GM21619 (cell line): ENCODE results near the gene TMEM97.

Experiments
- ATAC-seq: cut with Tn5 transposase; IDR thresholded peaks from one replicate; pipeline ENCODE4 v1.9.1; 2021; ENCODE audit not compliant: unreplicated experiment

TMEM97 gene

DNA sequence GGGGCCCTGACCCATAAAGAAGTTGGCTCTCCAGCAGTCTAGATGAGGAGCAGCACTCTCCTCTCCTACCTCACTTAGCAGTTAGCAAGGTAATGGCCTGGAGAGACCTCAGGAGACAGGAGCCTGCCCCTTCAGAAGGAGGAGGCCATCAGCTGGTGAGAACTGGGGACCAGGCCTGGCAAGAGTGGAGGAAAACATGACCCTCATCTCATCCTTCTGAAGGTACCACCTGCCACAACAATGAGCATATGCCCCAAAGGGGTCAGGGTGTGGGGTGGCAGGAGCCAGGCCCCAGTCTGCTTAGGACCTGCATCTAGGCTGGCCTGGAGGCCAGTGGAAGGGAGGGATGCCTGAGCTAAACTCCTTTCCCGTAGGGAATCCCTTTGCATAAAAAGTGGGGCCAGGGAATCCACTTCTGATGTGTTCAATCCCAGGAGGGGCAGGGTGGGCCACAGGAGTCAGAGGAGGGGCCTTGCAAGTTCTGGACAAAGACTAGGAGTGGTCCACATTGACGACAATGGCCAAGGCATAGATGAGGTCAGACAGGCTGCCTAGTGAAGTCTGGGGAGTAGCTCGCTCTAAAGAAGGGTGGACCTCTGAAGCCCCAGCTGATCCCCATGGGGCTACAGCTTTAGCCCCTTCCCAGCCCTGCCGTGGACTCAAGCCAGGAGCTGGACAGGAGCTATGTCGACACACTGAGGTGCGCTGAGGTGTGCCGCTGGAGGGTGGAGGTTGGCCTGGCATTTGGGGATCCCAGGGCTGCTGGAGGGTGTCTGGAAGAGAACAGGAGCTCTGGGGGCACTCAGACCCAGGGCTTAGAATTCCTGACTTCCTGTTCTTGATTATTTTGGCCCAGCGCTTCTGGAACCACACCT is 45.0 kb downstream of the TMEM97 start:
- no peak for ATAC-seq

DNA sequence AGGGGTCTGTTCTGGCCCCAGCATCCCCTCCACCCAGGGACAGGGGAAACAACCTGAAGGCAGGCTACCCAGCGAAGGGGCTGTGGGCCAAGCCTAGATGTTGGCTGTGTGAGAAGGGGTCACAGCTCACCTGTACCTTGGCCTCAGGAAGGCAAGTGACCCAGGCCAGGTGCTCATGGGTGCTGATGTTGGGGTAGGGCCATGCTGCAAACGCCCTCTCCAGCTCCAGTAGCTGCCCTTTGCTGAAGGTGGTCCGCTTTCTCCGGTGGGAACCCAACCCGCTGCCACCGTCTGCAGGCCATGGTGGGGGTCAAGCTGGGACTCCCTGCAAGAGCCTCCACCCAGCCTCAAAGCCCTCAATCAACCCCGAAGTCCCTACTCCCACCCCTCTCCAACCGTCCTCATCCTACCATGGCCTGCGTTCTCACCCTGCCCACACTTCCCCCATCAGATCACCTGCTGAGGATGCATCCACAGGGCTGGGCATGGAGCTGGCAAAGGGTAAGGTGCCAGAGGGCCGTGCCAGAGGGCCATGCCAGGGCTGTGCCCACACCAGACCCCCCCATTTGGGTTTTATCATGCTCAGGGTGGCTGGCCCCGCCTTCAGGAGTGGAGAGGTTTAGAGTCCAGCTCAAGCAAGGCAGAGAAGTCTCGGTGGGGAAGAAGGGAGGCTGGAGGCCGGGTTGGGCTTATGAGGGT is 45.8 kb downstream of the TMEM97 start, which contains the start of gene SEBOX:
Gene SEBOX (minus strand): TSS at position 535 of the 699 bp plus-strand sequence. CDS start 48 bp downstream, at position 487.
- no peak for ATAC-seq

DNA sequence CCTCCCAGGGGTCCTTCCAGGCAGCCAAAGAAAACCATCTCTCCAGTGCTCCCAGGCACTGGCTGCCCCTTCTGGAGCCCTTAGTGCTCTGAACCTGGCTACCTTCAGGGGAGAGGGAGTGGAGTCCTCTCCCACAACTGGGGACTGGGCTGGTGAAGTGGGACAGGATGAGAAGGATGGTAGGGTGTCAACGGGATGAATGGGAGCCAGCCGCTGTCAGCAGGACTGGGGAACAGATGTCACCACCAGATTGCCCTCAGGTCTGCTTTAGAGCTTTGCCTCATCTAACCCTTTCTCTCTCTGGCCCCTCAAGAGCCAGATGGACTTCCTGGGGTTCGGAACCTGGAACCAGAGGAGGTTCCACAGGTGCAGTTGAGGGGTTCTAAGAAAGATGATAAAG is 46.5 kb downstream of the TMEM97 start:
- no peak for ATAC-seq

DNA sequence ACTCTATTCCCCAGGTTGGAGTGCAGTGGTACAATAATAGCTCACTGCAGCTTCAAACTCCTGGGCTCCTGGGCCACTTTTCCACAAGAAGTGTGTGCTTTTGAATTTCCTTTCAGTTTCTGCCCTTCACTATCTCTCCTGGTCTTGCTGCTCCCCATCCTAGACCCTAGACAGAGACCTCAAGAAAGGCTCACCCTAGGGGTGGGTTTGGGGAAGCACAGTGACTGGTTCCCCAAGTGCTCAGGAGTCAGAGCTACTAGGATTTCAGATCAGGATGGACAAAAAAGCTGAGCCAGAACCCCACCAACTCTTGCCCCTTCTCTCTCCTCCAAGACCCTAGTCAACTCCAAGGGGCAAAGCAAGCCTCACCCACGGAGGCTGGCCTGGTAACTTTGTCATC is 47.6 kb downstream of the TMEM97 start:
- ATAC-seq, result no peak

DNA sequence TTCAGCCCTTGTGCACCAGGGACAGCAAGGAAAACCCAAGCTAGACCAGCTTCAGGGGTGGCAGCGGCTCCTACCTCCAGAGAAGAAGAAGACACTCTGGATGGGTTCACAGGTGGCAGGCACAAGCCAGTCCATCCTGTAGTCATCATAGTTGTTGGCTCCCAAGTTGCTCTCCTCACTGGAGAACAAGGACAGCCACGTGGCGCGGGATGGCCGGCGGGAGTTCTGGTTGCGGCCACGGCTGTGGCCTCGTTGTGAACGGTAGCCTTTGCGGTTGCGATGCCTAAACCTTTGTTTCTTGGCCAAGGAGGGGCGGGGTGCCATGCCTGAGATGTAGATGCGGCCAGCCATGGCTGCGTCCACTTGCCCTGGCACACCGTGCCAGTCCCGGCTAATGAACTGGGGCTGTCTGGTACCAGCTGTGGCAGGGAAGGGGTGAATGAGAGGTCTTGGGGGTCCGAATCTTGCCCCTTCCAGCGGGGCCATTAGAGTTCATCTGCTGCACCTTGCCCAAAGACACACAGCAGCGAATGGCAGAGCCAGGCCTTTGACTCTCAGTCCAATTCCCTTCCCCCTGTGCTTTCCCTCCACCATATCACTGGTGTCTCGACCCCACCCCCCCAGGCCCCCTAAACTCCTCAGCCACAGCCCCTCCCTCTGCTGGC is 48.8 kb downstream of the TMEM97 start:
- ATAC-seq, result no peak

DNA sequence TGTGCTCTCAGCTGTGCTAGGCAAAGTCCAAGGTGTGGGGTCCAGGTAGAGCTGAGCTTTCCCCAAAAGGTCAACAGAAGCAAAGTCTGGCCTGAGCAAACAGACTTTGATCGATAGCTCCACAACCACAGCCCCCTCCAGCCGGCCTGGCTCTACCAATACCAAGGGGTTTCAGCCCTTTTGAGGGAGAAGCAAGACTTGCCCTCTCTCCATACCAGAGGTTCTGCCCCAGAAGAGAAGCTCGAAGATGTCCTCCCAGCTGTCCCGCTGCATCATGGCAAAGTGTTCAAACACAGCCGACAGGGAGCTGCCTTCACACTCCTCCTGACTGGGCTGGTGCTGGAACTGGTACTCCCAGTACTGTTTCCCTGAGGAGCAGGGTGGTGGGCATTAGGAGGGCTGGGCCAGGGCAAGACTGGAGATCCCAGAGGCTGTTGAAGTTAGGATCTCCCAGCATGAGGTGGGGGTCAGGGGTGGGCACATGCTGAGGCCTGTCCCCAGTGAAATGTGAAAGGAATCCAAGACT is 49.4 kb downstream of the TMEM97 start:
- ATAC-seq, result no peak

DNA sequence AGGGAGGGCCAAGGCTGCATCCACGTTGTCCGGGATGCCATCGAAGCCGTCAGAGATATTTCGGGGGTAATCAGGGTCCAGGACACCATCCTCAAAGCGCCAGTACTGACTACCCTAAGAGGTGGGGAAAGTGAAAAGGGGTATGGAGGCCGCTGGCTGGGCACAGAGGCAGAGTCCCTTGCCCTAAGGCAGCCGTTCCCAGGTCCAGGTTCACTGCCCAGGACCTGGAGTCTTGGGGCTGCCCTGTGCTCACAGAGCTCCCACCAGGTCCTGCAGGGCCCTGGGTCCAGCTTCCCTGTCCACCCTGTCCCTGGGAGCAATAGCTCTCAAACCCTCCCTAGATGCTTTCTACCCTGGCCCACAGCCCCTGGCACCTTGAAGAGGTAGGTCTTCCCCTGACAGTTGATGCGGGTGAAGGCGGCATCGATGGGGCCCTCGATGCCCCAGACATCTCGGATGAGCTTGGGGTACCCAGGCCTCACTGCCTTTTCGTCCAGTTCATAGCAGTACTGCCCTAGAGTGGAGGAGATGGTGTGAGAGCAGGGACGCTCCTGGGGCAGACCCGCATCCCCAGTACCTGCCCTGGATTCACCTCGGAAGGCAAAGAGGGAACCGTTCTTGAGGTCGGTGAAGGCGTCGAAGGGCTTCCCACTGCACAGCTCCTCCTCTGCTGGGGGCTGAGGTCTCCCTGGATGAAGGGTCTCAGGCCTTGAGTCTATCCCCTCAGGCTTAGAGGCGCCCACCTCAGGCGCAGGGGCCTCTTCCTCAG is 50.1 kb downstream of the TMEM97 start:
- ATAC-seq, result no peak

DNA sequence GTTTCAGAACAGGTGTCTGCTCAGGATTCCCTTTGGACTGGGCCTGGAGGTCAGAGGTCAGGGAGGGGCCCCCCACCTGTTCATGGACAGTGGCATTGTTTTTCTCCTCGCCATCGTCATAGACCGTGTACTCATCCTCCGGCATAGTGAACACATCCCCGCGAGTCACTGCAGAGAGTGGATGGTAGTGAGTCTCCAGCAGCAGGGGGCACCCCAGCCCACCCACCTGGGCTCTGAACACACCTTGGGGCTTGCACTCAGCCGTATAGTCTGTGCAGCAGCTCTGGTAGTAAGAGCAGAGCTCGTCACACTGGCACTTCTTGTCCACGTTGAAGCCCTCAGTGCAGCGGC is 50.7 kb downstream of the TMEM97 start:
- ATAC-seq, result no peak

DNA sequence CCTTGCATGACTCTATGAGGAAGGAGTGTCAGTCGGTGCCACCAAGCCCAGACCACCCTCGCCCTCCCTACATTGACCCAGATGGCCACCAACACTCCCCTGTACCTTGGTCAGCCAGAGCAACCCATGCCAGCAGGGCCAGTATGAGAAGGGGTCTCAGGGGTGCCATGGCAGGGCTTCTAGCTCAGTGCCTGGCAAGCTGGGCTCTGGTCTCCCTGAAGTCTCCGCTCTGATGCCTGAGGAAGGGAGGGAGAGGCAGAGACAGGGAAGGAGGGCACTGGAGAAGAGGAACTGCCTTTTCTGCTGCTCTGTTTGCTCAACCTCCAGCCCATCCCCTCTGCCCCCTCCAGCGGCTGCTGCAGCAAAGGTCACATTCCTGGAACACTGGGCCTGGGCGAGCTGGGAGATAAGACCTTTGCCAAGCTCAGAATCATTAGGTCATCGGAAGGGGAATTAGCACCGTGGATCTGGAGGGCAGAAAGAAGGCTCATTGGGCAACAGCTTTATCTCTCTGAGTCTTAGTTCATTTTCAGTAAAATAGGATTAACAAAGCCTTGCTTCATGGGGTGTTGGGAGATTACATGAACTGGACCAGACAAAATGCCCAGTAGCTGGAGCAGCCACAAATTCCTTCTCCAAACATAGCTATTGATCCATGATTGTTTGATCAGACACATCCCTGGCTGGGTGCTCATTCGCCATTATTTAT is 51.2 kb downstream of the TMEM97 start, which contains the start of gene VTN:
Gene VTN (minus strand): TSS at position 273 of the 709 bp plus-strand sequence. CDS start 104 bp downstream, at position 169.
- ATAC-seq, result no peak

DNA sequence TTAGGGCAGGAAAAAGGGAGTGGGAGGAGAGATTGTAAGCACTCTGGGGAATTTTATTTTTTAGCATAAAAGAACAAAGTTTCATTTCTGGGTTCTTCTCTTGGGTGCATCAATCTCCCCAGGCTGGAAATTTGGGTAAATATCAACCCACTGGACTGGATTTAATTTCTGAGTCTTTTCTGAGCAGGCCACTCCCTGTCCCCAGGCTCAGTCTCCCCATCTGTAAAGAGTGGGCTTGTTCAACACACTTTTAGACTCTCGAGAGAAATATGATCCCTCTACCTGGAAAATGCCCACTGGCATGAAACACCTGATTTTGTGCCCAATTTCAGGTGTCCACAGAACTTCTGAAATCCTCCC is 51.7 kb downstream of the TMEM97 start:
- ATAC-seq, result no peak

DNA sequence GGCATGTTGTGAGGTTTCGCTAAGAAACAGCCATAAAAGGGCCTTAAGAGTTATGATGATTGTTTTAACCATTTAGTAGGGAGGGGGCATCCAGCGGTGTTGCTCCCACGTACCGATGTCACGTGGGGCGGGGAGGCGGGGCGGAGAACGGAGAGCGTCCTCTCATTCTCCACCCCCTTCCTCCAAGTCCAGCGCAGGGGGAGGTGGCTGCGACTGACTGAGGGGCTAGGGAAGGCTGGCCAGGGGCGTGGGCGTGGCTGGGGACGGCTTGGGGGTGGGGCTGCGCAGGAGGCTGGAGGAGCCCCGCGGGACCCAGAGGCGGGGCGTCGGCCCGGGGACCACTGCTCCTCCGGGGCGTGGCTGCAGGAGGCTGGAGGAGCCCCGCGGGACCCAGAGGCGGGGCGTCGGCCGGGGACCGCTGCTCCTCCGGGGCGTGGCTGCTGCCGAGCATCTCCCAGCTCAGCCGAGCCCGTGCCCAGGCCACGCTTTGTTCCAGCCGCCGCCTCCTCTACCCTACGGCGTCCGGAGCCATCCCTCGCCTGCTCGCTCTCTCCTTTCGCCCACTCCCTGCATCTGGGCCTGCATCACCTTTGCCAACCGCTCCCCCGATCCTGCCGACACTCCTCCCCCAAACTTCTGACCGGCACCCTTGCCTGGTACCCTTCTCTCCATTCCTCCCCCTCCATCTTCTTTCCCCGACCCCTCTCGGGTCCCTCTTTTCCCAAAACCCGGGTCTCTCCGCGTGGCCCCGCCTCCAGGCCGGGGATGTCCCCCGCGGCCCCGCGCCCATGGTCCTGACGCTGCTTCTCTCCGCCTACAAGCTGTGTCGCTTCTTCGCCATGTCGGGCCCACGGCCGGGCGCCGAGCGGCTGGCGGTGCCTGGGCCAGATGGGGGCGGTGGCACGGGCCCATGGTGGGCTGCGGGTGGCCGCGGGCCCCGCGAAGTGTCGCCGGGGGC is 52.5 kb downstream of the TMEM97 start, which contains the start of gene SARM1:
Gene SARM1 (plus strand): TSS at position 450 of the 958 bp plus-strand sequence. CDS start 339 bp downstream, at position 789.
- peak; percentile 65 for ATAC-seq

DNA sequence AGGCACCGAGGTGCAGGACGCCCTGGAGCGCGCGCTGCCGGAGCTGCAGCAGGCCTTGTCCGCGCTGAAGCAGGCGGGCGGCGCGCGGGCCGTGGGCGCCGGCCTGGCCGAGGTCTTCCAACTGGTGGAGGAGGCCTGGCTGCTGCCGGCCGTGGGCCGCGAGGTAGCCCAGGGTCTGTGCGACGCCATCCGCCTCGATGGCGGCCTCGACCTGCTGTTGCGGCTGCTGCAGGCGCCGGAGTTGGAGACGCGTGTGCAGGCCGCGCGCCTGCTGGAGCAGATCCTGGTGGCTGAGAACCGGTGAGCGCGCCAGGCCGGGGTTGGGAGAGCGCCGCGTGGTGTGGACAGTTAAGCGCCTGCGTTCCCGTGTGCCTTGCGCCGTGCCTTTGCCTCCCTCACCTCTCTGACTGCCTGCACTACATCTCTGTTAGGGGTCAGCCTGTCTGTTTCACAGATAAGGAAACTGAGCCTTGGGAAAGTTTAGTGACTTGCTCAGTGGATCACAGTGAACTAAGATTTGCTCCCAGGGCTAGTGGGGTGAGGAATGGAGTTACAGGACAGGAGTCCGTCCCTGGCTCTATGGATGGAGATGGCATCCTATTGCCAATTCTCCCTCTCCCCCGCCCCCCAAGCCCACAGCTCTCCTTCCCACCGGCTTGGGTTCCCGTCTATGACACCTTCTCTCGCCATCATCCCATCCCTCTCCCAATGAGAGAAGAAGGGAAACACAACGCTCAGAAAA is 53.4 kb downstream of the TMEM97 start:
- ATAC-seq, result peak; percentile 8

DNA sequence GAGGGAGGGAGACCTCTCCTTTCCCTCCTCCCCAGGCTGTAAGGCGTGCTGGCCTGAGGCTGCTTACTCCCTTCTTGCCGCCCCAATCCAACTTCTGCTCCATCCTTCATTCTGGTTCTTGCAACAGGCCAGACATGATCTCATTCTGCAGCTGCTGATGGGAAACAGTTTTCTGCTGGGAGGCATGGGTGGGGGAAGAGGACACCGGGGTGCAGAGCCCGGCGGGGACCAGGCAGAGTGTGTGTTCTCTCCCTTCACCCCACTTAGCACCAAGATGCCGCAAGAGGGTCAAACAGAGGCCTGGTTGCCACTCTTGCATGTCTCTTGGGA is 53.9 kb downstream of the TMEM97 start:
- no peak for ATAC-seq
